DOHH2 (cell line): ENCODE results near the gene DYNC1I2.

ENCODE experiments used
- H3F3A ChIP-seq: fragments of 200-600 bp; sonication (generic), shearing (Covaris generic); 2 replicates; pipeline ENCODE4 v1.6.0; 2016; ENCODE audit warnings: antibody characterized with exemption, mild to moderate bottlenecking; ENCODE audit not compliant: control insufficient read depth, insufficient read depth
- H3K27ac ChIP-seq: fragments of 200-600 bp; sonication (generic); 2 replicates; pipeline ENCODE4 v1.5.1; 2014; ENCODE audit warnings: low read depth, mild to moderate bottlenecking, low read length, moderate library complexity
- H3K27me3 ChIP-seq: fragments of 200-600 bp; sonication (generic); 2 replicates; pipeline ENCODE4 v1.6.1; 2014; ENCODE audit warnings: mild to moderate bottlenecking, low read length, mixed read lengths; ENCODE audit not compliant: control insufficient read depth
- H3K36me3 ChIP-seq: fragments of 200-600 bp; sonication (generic); 2 replicates; pipeline ENCODE4 v1.6.1; 2014; ENCODE audit warnings: mild to moderate bottlenecking, low read length, moderate library complexity, mixed read lengths; ENCODE audit not compliant: control insufficient read depth
- H3K4me1 ChIP-seq: fragments of 200-600 bp; sonication (generic); 2 replicates; pipeline ENCODE4 v1.6.1; 2014; ENCODE audit warnings: mild to moderate bottlenecking, low read length, mixed read lengths; ENCODE audit not compliant: control insufficient read depth
- H3K4me2 ChIP-seq: fragments of 200-600 bp; sonication (generic); 2 replicates; pipeline ENCODE4 v1.6.0; 2014; ENCODE audit warnings: mild to moderate bottlenecking, low read length, moderate library complexity
- H3K4me3 ChIP-seq: fragments of 200-600 bp; sonication (generic); 2 replicates; pipeline ENCODE4 v1.5.1; 2014; ENCODE audit warnings: mild to moderate bottlenecking, low read length, mixed read lengths
- H3K79me2 ChIP-seq: fragments of 200-600 bp; sonication (generic); 2 replicates; pipeline ENCODE4 v1.6.1; 2014; ENCODE audit warnings: mild to moderate bottlenecking, low read length, mixed read lengths; ENCODE audit not compliant: control insufficient read depth
- H3K9me2 ChIP-seq: fragments of 200-600 bp; sonication (generic); replicated peaks from 2 replicates; pipeline ENCODE4 v1.6.1; 2014; ENCODE audit warnings: mild to moderate bottlenecking, low read length, mixed read lengths; ENCODE audit not compliant: control insufficient read depth
- H3K9me3 ChIP-seq: fragments of 200-600 bp; sonication (generic); 2 replicates; pipeline ENCODE4 v1.6.1; 2014; ENCODE audit warnings: antibody characterized with exemption, low read length, mixed read lengths; ENCODE audit not compliant: control insufficient read depth, insufficient read depth
- H4K20me1 ChIP-seq: fragments of 200-600 bp; sonication (generic); 2 replicates; pipeline ENCODE4 v1.6.0; 2014; ENCODE audit warnings: low read depth, mild to moderate bottlenecking, antibody characterized with exemption, low read length, moderate library complexity; ENCODE audit not compliant: control insufficient read depth, insufficient read depth
- EZH2phosphoT487 ChIP-seq: fragments of 200-600 bp; sonication (generic); IDR thresholded peaks from 2 replicates; pipeline ENCODE4 v1.6.1; 2017; ENCODE audit warnings: borderline replicate concordance, mild to moderate bottlenecking, antibody characterized with exemption, low read length, moderate library complexity, mixed read lengths
- TF ChIP-seq, protein P1 (sequence below): fragments of 200-600 bp; sonication (generic); IDR thresholded peaks from one replicate; pipeline ENCODE4 v1.5.1; 2014; ENCODE audit warnings: antibody characterized with exemption, mild to moderate bottlenecking, low read depth, low read length; ENCODE audit not compliant: poor library complexity, severe bottlenecking

Gene DYNC1I2

DNA sequence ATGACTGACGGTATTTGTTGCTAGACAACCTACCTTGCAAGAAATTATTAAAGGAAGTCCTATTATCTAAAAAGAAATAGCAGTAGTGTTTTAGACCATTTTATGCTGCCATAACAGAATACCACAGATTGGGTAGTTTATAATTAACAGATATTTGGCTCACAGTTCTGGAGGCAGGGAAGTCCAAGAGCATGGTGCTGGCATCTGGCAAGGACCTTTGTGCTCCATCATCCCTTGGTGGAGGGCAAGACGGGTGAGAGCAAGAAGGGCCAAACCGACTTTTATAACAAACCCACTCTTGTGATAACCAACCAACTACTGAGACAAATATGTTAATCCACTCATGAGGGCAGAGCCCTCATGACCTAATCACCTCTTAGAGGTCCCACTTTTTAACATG is 91.2 kb downstream of the DYNC1I2 start:
- Histone ChIP-seq H3K9me3 (no peaks in the 10 kb centered on the region), H3K27me3 (no peaks in the 10 kb centered on the region), H3F3A (0 out of 2 replicates have a peak, but pooled peaks cover 3% of the 10 kb centered on the region), H3K4me1 (no peaks in the 10 kb centered on the region), H3K79me2 (no peaks in the 10 kb centered on the region), H4K20me1 (no peaks in the 10 kb centered on the region), H3K36me3 (peaks cover 6% of the 10 kb centered on the region), H3K4me3 (no peak overlapping the region), H3K4me2 (no peak overlapping the region), H3K9me2 (no peaks in the 10 kb centered on the region), H3K27ac (no peak overlapping the region)
- TF ChIP-seq, protein P1, sequence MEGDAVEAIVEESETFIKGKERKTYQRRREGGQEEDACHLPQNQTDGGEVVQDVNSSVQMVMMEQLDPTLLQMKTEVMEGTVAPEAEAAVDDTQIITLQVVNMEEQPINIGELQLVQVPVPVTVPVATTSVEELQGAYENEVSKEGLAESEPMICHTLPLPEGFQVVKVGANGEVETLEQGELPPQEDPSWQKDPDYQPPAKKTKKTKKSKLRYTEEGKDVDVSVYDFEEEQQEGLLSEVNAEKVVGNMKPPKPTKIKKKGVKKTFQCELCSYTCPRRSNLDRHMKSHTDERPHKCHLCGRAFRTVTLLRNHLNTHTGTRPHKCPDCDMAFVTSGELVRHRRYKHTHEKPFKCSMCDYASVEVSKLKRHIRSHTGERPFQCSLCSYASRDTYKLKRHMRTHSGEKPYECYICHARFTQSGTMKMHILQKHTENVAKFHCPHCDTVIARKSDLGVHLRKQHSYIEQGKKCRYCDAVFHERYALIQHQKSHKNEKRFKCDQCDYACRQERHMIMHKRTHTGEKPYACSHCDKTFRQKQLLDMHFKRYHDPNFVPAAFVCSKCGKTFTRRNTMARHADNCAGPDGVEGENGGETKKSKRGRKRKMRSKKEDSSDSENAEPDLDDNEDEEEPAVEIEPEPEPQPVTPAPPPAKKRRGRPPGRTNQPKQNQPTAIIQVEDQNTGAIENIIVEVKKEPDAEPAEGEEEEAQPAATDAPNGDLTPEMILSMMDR: no peak

DNA sequence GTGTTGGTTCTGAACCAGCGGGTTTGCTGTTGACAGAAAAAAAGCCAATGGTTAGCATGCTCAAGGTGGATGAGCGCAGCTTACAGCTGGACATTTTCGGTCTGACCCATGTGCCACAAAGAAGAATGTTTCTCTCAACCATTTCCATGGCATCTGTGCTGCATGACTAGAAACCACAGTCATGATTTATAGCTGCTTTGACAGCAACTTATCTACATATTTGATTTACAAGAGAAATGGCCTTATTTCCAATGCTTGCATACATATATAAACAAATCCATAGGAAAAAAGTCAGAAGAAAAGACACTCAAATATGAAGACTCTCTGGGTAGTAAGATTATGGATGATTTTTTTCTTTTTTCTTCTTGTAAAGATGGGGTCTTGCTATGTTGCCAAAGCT is 98.2 kb downstream of the DYNC1I2 start:
- Histone ChIP-seq H3K4me1 (no peaks in the 10 kb centered on the region), H3K79me2 (no peaks in the 10 kb centered on the region), H3K27me3 (no peaks in the 10 kb centered on the region), H3K9me2 (no peaks in the 10 kb centered on the region), H3K27ac (no peak overlapping the region), H3K4me2 (no peak overlapping the region), H3K9me3 (no peaks in the 10 kb centered on the region), H4K20me1 (no peaks in the 10 kb centered on the region), H3K4me3 (no peak overlapping the region), H3F3A (no peaks in the 10 kb centered on the region), H3K36me3 (peaks cover 50% of the 10 kb centered on the region)
- TF ChIP-seq, protein P1: no peak
- TF ChIP-seq EZH2phosphoT487: no peak

DNA sequence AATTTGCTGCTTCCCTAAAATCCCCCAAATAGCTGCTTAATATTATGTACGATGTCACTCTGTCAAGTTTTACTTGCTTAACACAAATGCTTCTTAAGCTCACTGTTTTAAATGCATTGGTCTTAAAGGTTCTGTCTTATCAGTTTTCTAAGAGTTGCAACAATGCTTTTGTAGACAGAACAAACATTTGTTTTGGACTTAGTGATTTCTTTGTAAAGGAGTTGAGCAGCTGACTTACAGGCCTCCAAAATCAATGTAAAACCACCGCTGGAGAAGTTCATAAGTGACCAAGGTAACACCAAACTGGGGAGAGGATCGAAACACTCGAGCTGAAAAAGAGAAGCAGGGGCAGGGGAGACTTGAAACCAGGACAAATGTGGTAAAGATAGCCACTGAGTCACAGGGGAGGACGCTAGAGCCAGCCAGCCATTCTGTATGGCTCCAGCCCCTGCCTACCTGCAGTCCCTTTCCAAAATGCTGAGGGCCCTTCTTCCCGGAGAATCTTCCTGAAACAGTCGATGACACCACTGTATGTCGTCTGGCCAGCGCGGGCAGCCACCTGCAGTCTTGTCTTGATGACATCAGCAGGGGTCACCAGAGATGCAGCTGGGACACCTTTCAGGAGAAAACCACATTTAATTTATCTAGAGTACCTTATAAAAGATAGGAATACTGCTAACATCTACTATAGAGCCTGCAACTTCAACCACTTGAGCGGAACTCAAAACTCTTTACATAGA is 100.2 kb downstream of the DYNC1I2 start:
- Histone ChIP-seq H3K4me1 (no peaks in the 10 kb centered on the region), H3K4me2 (no peak overlapping the region), H3K79me2 (no peaks in the 10 kb centered on the region), H3F3A (no peaks in the 10 kb centered on the region), H3K27ac (no peak overlapping the region), H3K36me3 (peaks cover 58% of the 10 kb centered on the region), H3K4me3 (no peak overlapping the region), H4K20me1 (no peaks in the 10 kb centered on the region), H3K9me3 (no peaks in the 10 kb centered on the region), H3K9me2 (no peaks in the 10 kb centered on the region), H3K27me3 (no peaks in the 10 kb centered on the region)
- TF ChIP-seq, protein P1: no peak
- no peak for TF ChIP-seq EZH2phosphoT487
